ENCODE data around the gene PIM1. TPM values are rescaled to one million over a fixed set of nuclear protein-coding genes. Genes with fewer than 3 reads are reported as not detected.

The PIM1 gene
- polyA plus RNA-seq, 1 donor (not counting 4 experiments of a cell fraction or from before 2014, with no cell fraction given), result 10.2 TPM

- Histone ChIP-seq H3K36me3 (ENCODE audit: control insufficient read depth in 2 of 2, extremely low read depth in 1 of 2, insufficient read depth in 2 of 2, low read length in 2 of 2) (no peaks in the 10 kb centered on the region), H4K20me1 (ENCODE audit: control insufficient read depth, extremely low read depth, insufficient read depth, low read length) (no peaks in the 10 kb centered on the region), H3K4me1 (ENCODE audit: control insufficient read depth, extremely low read depth, insufficient read depth, low read length) (no peaks in the 10 kb centered on the region), H3K9ac (ENCODE audit: control insufficient read depth, extremely low read depth, insufficient read depth, low read length) (no peak overlapping the region), H3K9me3 (ENCODE audit: control insufficient read depth, low read depth, low read length) (no peaks in the 10 kb centered on the region), H3K27ac (ENCODE audit: control insufficient read depth, insufficient read depth, low read length) (no peak overlapping the region), H3K79me2 (ENCODE audit: control insufficient read depth, insufficient read depth, low read length) (no peaks in the 10 kb centered on the region), H2AFZ (ENCODE audit: control insufficient read depth, low read length) (no peak overlapping the region), H3K27me3 (ENCODE audit: control insufficient read depth, extremely low read depth, insufficient read depth, low read length) (no peaks in the 10 kb centered on the region), H3K9me1 (ENCODE audit: control insufficient read depth, extremely low read depth, insufficient read depth, low read length) (no peaks in the 10 kb centered on the region), H3K4me2 (ENCODE audit: control insufficient read depth, extremely low read depth, insufficient read depth, low read depth, low read length) (no peak overlapping the region), H3K4me3 (ENCODE audit: control insufficient read depth in 2 of 3, extremely low read depth in 1 of 3, insufficient read depth in 2 of 3, low read depth in 1 of 3, low read length in 3 of 3) (no peak overlapping the region)
- no peak for TF ChIP-seq EZH2 (IDR thresholded peaks at IDR 0.05; ENCODE audit: low read length)
- no peak for TF ChIP-seq CTCF (optimal IDR thresholded peaks at IDR 0.05 in 1 of 3, IDR thresholded peaks at IDR 0.05 in 1 of 3, conservative IDR thresholded peaks at IDR 0.05 in 1 of 3; ENCODE audit: extremely low read depth in 1 of 3, insufficient read depth in 2 of 3, low read length in 3 of 3)
- no peak for DNase-seq (ENCODE audit: low read depth, low spot score)
- FAIRE-seq, result no peak
- dilution Hi-C loops (cut with MboI; ENCODE audit: extremely low pct_ligation_motif_present, low sequenced_read_pairs), result no loop called here
Observed at GRCh38 chr6:37149745-37150144, 20.2 kb upstream of the PIM1 start.

DNA sequence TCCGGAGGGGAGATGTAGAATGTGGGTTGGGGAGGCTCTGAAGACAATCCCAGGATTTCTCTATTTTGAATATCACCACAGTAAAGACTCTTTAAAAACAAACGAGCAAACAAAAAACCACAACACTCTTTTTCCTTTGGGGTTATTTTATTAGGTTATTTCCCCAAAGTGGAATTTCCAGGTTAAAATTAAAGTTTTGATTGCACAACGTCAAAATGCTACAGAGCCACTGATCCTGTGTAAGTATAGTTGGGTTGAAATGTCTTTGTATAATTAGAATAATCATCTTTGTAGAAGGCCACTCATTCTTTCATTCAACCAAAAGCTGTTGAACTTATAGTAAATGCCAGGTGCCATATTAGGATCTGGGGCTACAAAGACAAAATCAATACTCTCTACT, 19.6 kb upstream of the PIM1 start:
- no peak overlapping the region for H3K9ac ChIP-seq (ENCODE audit: control insufficient read depth, extremely low read depth, insufficient read depth, low read length)
- no peaks in the 10 kb centered on the region for H4K20me1 ChIP-seq (ENCODE audit: control insufficient read depth, extremely low read depth, insufficient read depth, low read length)
- no peak overlapping the region for H3K27ac ChIP-seq (ENCODE audit: control insufficient read depth, insufficient read depth, low read length)
- FAIRE-seq (no peak), DNase-seq (ENCODE audit: low read depth, low spot score) (no peak)
- no peak overlapping the region for H3K4me3 ChIP-seq (ENCODE audit: control insufficient read depth in 2 of 3, extremely low read depth in 1 of 3, insufficient read depth in 2 of 3, low read depth in 1 of 3, low read length in 3 of 3)
- dilution Hi-C loops (cut with MboI; ENCODE audit: extremely low pct_ligation_motif_present, low sequenced_read_pairs), result no loop called here
- no peaks in the 10 kb centered on the region for H3K9me1 ChIP-seq (ENCODE audit: control insufficient read depth, extremely low read depth, insufficient read depth, low read length)
- no peaks in the 10 kb centered on the region for H3K79me2 ChIP-seq (ENCODE audit: control insufficient read depth, insufficient read depth, low read length)
- no peak overlapping the region for H2AFZ ChIP-seq (ENCODE audit: control insufficient read depth, low read length)
- no peaks in the 10 kb centered on the region for H3K4me1 ChIP-seq (ENCODE audit: control insufficient read depth, extremely low read depth, insufficient read depth, low read length)
- no peak for TF ChIP-seq CTCF (optimal IDR thresholded peaks at IDR 0.05 in 1 of 3, IDR thresholded peaks at IDR 0.05 in 1 of 3, conservative IDR thresholded peaks at IDR 0.05 in 1 of 3; ENCODE audit: extremely low read depth in 1 of 3, insufficient read depth in 2 of 3, low read length in 3 of 3)
- TF ChIP-seq EZH2 (IDR thresholded peaks at IDR 0.05; ENCODE audit: low read length), result no peak
- no peaks in the 10 kb centered on the region for H3K36me3 ChIP-seq (ENCODE audit: control insufficient read depth in 2 of 2, extremely low read depth in 1 of 2, insufficient read depth in 2 of 2, low read length in 2 of 2)
- H3K9me3 ChIP-seq (ENCODE audit: control insufficient read depth, low read depth, low read length), result no peaks in the 10 kb centered on the region
- no peaks in the 10 kb centered on the region for H3K27me3 ChIP-seq (ENCODE audit: control insufficient read depth, extremely low read depth, insufficient read depth, low read length)
- no peak overlapping the region for H3K4me2 ChIP-seq (ENCODE audit: control insufficient read depth, extremely low read depth, insufficient read depth, low read depth, low read length)
